Loucy (cell line): Measurements from ENCODE around the gene CD83.

Experiments
- H2AFZ ChIP-seq: fragments of 200-600 bp; sonication (generic); 2 replicates; pipeline ENCODE4 v1.6.0; 2016; ENCODE audit warnings: antibody characterized with exemption, mild to moderate bottlenecking, low read length, moderate library complexity
- H3F3A ChIP-seq: fragments of 200-600 bp; 2 replicates; pipeline ENCODE4 v1.6.0; 2016; ENCODE audit warnings: antibody characterized with exemption, low read depth, mild to moderate bottlenecking
- H3K27me3 ChIP-seq: fragments of 200-600 bp; sonication (generic); 2 replicates; pipeline ENCODE4 v1.6.1; 2014; ENCODE audit warnings: low read length, mild to moderate bottlenecking; ENCODE audit not compliant: insufficient read depth, poor library complexity, severe bottlenecking
- H3K36me3 ChIP-seq: fragments of 200-600 bp; sonication (generic); 2 replicates; pipeline ENCODE4 v1.6.1; 2016; ENCODE audit warnings: low read length; ENCODE audit not compliant: insufficient read depth
- H3K4me1 ChIP-seq: fragments of 200-600 bp; sonication (generic); 2 replicates; pipeline ENCODE4 v1.5.1; 2014; ENCODE audit warnings: low read length, mild to moderate bottlenecking; ENCODE audit not compliant: insufficient read depth, poor library complexity, severe bottlenecking
- H3K4me2 ChIP-seq: fragments of 200-600 bp; sonication (generic); 2 replicates; pipeline ENCODE4 v1.6.0; 2014; ENCODE audit warnings: antibody characterized with exemption, low read length, low read depth, mild to moderate bottlenecking; ENCODE audit not compliant: poor library complexity, severe bottlenecking
- H3K4me3 ChIP-seq: fragments of 200-600 bp; sonication (generic); 2 replicates; pipeline ENCODE4 v1.5.1; 2014; ENCODE audit warnings: low read length, mild to moderate bottlenecking, mixed read lengths; ENCODE audit not compliant: poor library complexity, severe bottlenecking
- H3K79me2 ChIP-seq: fragments of 200-600 bp; sonication (generic); 2 replicates; pipeline ENCODE4 v1.6.1; 2014; ENCODE audit warnings: low read length; ENCODE audit not compliant: insufficient read depth
- H3K9ac ChIP-seq: fragments of 200-600 bp; sonication (generic); 2 replicates; pipeline ENCODE4 v1.6.0; 2014; ENCODE audit warnings: mild to moderate bottlenecking, low read depth, low read length, moderate library complexity; ENCODE audit not compliant: poor library complexity, severe bottlenecking
- H3K9me2 ChIP-seq: fragments of 200-600 bp; sonication (generic); replicated peaks from 2 replicates; pipeline ENCODE4 v1.6.1; 2016; ENCODE audit warnings: low read depth, low read length, mixed read lengths
- H3K9me3 ChIP-seq: fragments of 200-600 bp; sonication (generic); 2 replicates; pipeline ENCODE4 v1.6.1; 2014; ENCODE audit warnings: mild to moderate bottlenecking, antibody characterized with exemption, low read length, low read depth; ENCODE audit not compliant: insufficient read depth
- H4K20me1 ChIP-seq: fragments of 200-600 bp; sonication (generic); 2 replicates; pipeline ENCODE4 v1.6.0; 2014; ENCODE audit warnings: antibody characterized with exemption, low read length, mild to moderate bottlenecking; ENCODE audit not compliant: insufficient read depth, poor library complexity, severe bottlenecking
- EZH2phosphoT487 ChIP-seq: fragments of 200-600 bp; IDR thresholded peaks from 2 replicates; pipeline ENCODE4 v1.6.1; 2018; ENCODE audit warnings: antibody characterized with exemption, mild to moderate bottlenecking, moderate library complexity, borderline replicate concordance
- TF ChIP-seq, protein P1 (sequence below): fragments of 200-600 bp; sonication (generic); conservative IDR thresholded peaks from 2 replicates; pipeline ENCODE4 v1.5.1; 2014; ENCODE audit warnings: mild to moderate bottlenecking, antibody characterized with exemption, low read length

CD83 gene

DNA sequence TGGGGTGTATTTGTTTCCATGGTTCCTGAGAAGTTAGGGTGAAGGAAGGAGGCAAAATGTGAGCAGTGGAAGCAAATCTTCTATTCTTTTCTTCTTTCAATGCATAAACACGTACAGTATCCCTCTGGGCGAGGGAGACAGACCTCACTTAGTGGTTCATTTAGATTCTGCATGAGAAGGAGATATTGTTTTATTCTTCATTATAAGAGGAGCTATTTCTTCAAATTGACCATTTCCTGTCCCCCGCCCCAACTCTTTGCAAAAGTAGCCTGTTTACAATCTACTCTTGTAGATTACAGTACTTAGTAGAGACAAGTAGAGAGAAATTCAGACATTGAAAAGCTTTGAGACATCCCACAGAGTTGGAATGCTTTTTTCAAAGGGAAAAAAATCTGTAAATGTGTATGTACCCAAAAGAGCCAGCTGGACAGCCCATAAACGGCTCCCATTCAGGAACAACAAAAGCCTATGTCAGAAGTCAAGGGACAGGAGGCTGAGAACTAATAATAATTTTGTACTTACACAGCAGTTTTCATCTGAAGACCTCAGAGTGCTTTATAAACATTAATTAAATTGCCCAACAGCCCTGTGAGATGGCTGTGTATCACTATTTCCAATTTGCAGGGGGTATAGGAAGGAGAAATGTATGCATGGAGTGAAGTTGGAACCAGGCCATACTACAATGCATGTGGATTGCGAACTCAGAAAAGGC is 23.9 kb downstream of the CD83 start:
- no peak overlapping the region for H3K4me2 ChIP-seq
- no peak overlapping the region for H3K4me3 ChIP-seq
- peaks cover 20% of the 10 kb centered on the region for H3K4me1 ChIP-seq
- H3F3A ChIP-seq, result no peaks in the 10 kb centered on the region
- H3K36me3 ChIP-seq, result no peaks in the 10 kb centered on the region; the same call in 1 of the 2 replicates
- H3K9ac ChIP-seq, result no peak overlapping the region
- no peak for TF ChIP-seq EZH2phosphoT487
- TF ChIP-seq, protein P1, sequence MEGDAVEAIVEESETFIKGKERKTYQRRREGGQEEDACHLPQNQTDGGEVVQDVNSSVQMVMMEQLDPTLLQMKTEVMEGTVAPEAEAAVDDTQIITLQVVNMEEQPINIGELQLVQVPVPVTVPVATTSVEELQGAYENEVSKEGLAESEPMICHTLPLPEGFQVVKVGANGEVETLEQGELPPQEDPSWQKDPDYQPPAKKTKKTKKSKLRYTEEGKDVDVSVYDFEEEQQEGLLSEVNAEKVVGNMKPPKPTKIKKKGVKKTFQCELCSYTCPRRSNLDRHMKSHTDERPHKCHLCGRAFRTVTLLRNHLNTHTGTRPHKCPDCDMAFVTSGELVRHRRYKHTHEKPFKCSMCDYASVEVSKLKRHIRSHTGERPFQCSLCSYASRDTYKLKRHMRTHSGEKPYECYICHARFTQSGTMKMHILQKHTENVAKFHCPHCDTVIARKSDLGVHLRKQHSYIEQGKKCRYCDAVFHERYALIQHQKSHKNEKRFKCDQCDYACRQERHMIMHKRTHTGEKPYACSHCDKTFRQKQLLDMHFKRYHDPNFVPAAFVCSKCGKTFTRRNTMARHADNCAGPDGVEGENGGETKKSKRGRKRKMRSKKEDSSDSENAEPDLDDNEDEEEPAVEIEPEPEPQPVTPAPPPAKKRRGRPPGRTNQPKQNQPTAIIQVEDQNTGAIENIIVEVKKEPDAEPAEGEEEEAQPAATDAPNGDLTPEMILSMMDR, result no peak
- no peaks in the 10 kb centered on the region for H3K9me3 ChIP-seq
- H3K27me3 ChIP-seq, result no peaks in the 10 kb centered on the region
- H3K9me2 ChIP-seq, result no peaks in the 10 kb centered on the region
- H3K79me2 ChIP-seq, result no peaks in the 10 kb centered on the region
- H4K20me1 ChIP-seq, result no peaks in the 10 kb centered on the region
- no peak overlapping the region for H2AFZ ChIP-seq

DNA sequence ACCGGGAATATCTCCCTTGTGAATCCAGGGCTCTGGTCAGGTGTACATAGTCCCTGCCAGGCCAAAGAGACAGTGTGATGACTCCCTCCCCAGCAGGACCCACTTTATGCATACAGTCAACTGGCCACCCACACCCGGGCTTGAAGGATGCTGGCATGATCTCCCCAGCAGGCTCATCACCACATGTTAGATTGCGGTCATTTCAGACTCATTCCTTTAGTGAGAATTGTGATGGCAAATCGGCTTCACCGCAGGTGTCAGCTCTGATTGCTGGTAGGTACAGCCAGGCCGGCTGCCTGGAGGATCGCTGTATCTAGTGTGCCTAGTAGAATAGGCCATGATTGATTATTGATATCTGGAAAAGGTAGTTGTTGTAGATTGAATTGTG is 24.5 kb downstream of the CD83 start:
- Histone ChIP-seq H3K4me1 (peaks cover 20% of the 10 kb centered on the region), H4K20me1 (no peaks in the 10 kb centered on the region), H3K4me2 (no peak overlapping the region), H2AFZ (no peak overlapping the region), H3K36me3 (no peaks in the 10 kb centered on the region), H3K9me2 (no peaks in the 10 kb centered on the region), H3K27me3 (no peaks in the 10 kb centered on the region), H3F3A (no peaks in the 10 kb centered on the region), H3K79me2 (no peaks in the 10 kb centered on the region), H3K9me3 (no peaks in the 10 kb centered on the region), H3K4me3 (no peak overlapping the region), H3K9ac (no peak overlapping the region)
- TF ChIP-seq, protein P1, result no peak
- TF ChIP-seq EZH2phosphoT487, result no peak

DNA sequence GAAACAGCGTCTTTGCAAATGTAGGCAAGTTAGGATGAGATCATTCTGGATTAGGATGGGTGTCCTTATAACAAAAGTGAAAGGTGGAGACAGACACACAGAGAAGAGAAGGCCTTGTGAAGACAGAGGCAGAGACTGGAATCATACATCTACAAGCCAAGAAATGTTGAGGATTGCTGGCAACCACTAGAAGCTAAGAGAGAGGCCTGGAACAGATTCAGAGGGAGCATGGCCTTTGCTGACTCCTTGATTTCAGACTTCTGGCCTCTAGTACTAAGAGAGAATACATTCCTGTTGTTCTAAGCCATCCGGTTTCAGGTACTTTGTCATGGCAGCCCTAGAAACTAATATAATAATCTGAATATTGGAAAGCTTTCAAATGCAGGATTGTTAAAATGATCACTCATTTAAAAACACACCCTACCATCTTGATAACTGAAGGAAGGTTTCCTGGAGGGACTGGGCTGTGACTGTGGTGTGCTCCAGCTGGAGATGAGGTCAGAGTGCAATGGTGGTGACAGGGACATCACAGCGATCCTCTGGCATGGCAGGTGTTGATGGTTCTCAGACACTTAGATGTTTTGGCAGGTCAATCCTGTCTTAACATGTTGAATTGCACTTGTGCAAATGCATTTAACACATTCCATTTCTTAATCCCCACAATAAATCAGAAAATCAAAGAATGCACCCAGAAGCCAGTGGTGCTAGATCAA is 25.1 kb downstream of the CD83 start:
- Histone ChIP-seq H2AFZ (no peak overlapping the region), H3K27me3 (no peaks in the 10 kb centered on the region), H3K4me3 (no peak overlapping the region), H3K4me1 (peaks cover 20% of the 10 kb centered on the region), H3F3A (no peaks in the 10 kb centered on the region), H3K9ac (no peak overlapping the region), H3K9me3 (no peaks in the 10 kb centered on the region), H3K9me2 (no peaks in the 10 kb centered on the region), H4K20me1 (no peaks in the 10 kb centered on the region), H3K36me3 (no peaks in the 10 kb centered on the region), H3K79me2 (no peaks in the 10 kb centered on the region), H3K4me2 (no peak overlapping the region)
- no peak for TF ChIP-seq EZH2phosphoT487
- TF ChIP-seq, protein P1, result no peak
